Measurements from ENCODE around the gene TBC1D22B.
"Not testable (repeated sequence)": the region's sequence is repeated elsewhere in the genome, so short reads cannot be mapped to it uniquely, and the experiment has no call there.

Gene TBC1D22B

DNA sequence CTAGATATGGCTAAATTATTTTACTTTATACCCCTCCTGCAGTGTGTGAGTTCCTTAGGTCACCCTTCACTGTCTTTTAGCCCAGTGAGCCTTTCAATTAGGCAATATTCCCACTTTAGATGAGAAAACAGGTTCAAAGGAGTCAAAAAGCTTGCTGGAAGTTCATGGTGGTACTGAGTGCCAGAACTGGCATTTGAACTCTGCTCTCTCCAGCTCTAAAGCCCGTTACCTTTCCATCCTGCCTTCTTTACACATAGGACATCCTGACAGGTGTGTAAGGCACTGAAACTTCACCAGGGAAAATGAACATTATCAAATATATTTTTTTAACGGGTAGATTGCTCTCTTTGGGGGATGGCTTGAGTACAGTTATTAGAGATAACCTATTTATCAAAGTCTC lies 11.5 kb downstream of the TBC1D22B start:
- DNase-seq (ENCODE audit: low read depth) = no peak

- no peak for DNase-seq (ENCODE audit: low read depth)
Measured at GRCh38 chr6:37272834-37273566, 15.4 kb downstream of the TBC1D22B start.

DNA sequence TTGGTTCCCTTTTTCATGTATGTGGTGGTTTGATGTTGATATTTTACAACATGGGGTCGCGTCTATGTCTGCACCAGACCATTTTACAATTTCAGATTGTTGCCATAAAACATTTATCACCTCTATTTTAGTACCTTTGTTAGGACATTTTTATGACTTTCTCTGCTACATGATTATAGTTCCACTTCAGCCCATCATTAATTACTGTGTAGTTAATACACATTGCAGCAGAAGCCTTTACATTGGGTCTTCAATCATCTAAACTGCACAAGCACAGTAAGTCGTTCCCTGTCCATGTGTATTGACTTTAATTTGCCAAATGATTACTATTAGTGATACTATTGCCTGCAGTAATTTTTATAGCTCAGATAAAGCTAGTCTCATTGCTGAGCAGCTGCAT lies 16.1 kb downstream of the TBC1D22B start:
- DNase-seq (ENCODE audit: low read depth) = no peak

GRCh38 chr6:37275350-37275749 lies 17.8 kb downstream of the TBC1D22B start:
- DNase-seq (ENCODE audit: low read depth) = no peak

GRCh38 chr6:37277001-37277409 lies 19.4 kb downstream of the TBC1D22B start:
- no peak for DNase-seq (ENCODE audit: low read depth)

GRCh38 chr6:37279366-37280134 lies 22.0 kb downstream of the TBC1D22B start:
- DNase-seq (ENCODE audit: low read depth) = no peak

GRCh38 chr6:37280162-37280887 lies 22.8 kb downstream of the TBC1D22B start:
- no peak for DNase-seq (ENCODE audit: low read depth)

GRCh38 chr6:37282371-37282770 lies 24.8 kb downstream of the TBC1D22B start:
- no peak for DNase-seq (ENCODE audit: low read depth)

- DNase-seq (ENCODE audit: low read depth) = no peak
Measured at GRCh38 chr6:37283268-37283667, 25.7 kb downstream of the TBC1D22B start.

DNA sequence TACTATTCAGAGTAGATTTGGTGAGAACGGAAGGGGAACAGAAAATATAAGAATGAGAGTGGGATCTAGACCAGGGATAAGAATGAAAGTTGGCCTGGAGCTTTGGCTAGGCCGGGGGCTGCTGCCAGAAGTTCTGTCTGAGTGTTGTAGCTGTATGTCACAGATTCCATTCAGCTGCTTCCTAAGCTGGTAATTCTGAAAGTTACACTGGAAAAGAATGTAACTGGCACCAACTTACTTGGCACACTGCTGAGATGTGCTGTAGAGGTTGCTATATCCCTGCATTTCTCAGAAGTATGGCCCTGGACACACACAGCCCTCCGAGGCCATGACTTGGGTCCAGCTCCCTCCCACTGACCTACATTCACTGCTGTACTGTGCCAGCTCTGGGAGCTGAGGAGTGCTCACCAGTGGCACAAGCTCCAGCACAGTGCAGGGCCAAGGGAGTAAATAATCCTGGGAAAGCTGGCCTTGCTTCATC lies 26.1 kb downstream of the TBC1D22B start:
- DNase-seq (ENCODE audit: low read depth) = no peak

- no peak for DNase-seq (ENCODE audit: low read depth)
Measured at GRCh38 chr6:37284781-37285180, 27.2 kb downstream of the TBC1D22B start.

DNA sequence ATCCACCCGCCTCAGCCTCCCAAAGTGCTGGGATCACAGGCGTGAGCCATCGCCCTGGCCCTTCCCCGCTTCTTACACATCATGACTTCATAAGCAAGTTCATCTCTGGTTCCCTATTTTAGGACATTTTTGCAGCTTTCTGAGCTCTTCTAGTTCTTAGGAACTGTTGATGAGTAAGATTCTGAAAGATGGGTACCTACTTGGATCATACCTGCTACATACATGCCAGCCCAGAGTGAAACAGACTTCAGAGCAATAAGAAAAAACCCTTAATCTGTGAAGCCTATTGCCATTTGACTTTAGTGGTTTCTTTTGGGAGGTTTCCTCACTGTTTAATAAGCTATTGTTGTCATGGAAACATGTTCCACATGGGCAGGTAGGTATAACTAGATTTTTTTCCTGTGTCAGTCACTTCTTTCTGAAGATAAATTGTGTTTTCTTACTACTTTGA lies 28.3 kb downstream of the TBC1D22B start:
- DNase-seq (ENCODE audit: low read depth) = no peak

DNA sequence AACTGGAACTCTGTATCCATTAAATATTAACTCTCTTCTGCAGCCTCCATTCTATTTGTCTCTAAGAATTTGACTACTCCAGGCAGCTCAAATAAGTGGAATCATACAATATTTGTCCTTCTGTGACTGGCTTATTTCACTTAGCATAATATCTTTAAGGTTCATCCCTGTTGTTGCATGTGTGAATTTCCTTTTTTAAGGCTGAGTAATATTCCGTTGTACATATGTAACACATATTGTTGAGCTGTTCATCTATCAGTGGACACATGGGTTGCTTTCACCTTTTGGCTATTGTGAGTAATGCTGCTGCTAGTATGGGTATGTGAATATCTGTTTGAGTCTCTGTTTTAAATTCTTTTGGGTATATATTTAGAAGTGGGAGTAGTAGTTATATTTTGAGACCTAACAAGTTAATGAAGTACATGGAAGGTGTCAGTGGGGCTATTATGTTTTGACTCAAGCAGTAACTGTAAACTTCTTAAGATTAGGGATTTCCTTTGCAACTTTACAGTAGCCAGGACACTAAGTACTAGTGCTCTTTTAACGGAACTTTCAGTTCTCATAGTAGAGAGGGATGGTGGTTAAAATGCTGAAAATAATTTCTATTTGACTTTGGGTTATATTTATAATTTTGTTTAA lies 30.1 kb downstream of the TBC1D22B start:
- no peak for DNase-seq (ENCODE audit: low read depth)

- no peak for DNase-seq (ENCODE audit: low read depth)
Measured at GRCh38 chr6:37288247-37288646, 30.7 kb downstream of the TBC1D22B start.

- no peak for DNase-seq (ENCODE audit: low read depth)
Measured at GRCh38 chr6:37289931-37290330, 32.4 kb downstream of the TBC1D22B start.

DNA sequence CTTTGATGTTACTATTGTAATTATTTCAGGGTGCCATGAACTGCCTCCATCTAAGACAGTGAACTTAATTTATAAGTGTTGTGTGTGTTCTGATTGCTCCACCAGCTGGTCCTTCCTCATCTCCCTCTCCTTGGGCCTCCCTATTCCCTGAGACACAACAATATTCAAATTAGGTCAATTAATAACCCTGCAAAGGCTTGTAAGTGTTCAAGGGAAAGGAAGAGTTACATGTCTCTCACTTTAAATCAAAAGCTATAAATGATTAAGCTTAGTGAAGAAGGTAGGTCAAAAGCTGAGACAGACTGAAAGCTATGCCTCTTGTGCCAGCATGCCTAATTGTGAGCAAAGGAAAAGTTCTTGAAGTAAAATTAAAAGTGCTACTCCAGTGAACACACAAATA lies 35.9 kb downstream of the TBC1D22B start:
- DNase-seq (ENCODE audit: low read depth) = no peak

DNA sequence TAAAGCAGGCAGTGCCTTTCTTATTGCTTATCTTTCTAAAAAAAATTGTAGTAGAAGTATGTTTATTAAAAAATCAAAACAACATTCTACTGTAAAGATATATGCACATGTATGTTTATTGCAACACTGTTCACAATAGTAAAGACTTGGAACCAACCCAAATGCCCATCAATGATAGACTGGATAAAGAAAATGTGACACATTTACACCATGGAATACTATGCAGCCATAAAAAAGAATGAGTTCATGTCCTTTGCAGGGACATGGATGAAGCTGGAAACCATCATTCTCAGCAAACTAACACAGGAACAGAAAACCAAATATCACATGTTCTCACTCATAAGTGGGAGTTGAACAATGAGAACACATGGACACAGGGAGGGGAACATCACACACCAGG lies 40.1 kb downstream of the TBC1D22B start:
- not testable (repeated sequence) for DNase-seq (ENCODE audit: low read depth)

DNA sequence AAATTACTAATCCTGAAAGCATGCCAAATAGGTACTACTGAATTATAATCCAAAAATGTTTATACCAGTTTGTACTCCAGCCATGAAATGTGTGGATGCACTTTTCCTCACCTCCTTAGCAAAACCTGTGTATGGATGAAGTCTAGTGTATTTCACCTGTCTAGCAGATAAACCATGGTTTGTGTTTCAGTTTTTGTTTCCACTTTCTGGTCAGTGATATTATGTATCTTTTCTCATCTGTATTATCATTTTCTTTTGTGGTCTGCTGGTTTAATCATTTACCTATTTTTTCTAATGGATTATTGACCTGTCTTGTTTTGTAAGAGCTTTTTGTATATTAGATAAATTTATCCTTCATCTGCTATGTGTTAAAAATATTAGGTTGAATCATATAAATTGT lies 41.4 kb downstream of the TBC1D22B start:
- DNase-seq (ENCODE audit: low read depth) = no peak

- DNase-seq (ENCODE audit: low read depth) = no peak
Measured at GRCh38 chr6:37299990-37300389, 42.4 kb downstream of the TBC1D22B start.

- peak; percentile 97 for DNase-seq (ENCODE audit: low read depth)
Measured at GRCh38 chr6:37302086-37302686, 44.6 kb downstream of the TBC1D22B start.

DNA sequence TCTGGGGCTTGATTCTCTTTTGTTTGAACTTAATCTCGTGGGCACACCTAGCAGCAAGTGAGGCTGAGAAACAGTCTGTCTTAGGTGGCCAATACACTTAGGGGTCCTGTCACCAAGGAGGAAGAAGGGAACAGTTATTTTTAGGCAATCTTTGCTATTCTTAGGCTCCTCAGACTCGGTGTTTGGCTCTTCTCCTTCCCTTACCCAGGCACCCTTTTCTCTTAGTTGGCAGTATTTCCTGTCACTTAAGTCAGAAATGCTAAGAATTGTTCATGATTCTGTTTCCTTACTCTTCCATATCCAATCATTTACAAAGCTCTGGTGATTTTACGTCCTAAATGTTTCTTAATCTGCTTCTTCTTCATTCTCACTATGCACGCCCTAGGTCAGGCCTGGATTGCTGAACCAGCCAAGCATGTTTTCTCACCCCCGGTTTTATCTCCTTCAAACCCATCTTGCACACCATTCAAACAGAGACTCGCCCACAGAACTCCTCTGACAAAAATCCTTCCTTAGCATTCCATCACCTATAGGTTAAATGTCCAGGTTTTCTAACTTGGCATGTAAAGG lies 45.6 kb downstream of the TBC1D22B start:
- DNase-seq (ENCODE audit: low read depth) = no peak
